GM21528 (cell line): ENCODE data around the gene VANGL1.
"Not testable (repeated sequence)": the region's sequence is repeated elsewhere in the genome, so short reads cannot be mapped to it uniquely, and the experiment has no call there.

ENCODE experiments used
- ATAC-seq: cut with Tn5 transposase; IDR thresholded peaks from one replicate; pipeline ENCODE4 v1.9.1; 2021; ENCODE audit warnings: mild to moderate bottlenecking, moderate library complexity; ENCODE audit not compliant: unreplicated experiment, low FRiP score

Gene VANGL1

GRCh38 chr1:115641762-115642167 lies at the start of gene VANGL1:
VANGL1 (plus strand) TSS chr1:115641970; CDS start chr1:115651414, 9,444 bp downstream.
- ATAC-seq: peak; percentile 62

GRCh38 chr1:115592264-115592663 lies 49.5 kb upstream of the VANGL1 start:
- no peak for ATAC-seq

GRCh38 chr1:115593365-115594259 lies 48.2 kb upstream of the VANGL1 start:
- no peak for ATAC-seq

- ATAC-seq: no peak
These were observed 47.2 kb upstream of the VANGL1 start for GRCh38 chr1:115594600-115594999.

GRCh38 chr1:115595279-115596079 lies 46.3 kb upstream of the VANGL1 start:
- ATAC-seq: peak; percentile 64

GRCh38 chr1:115596080-115596780 lies 45.5 kb upstream of the VANGL1 start:
- ATAC-seq: no peak

GRCh38 chr1:115604508-115604907 lies 37.3 kb upstream of the VANGL1 start:
- ATAC-seq: no peak

GRCh38 chr1:115606305-115606704 lies 35.5 kb upstream of the VANGL1 start:
- ATAC-seq: no peak

- no peak for ATAC-seq
These were observed 32.7 kb upstream of the VANGL1 start for GRCh38 chr1:115609021-115609420.

GRCh38 chr1:115613767-115614166 lies 28.0 kb upstream of the VANGL1 start:
- no peak for ATAC-seq

- ATAC-seq: no peak
These were observed 21.3 kb upstream of the VANGL1 start for GRCh38 chr1:115620453-115620852.

- ATAC-seq: no peak
These were observed 20.8 kb upstream of the VANGL1 start for GRCh38 chr1:115620950-115621349.

- ATAC-seq: no peak
These were observed 16.9 kb upstream of the VANGL1 start for GRCh38 chr1:115624859-115625258.

GRCh38 chr1:115630342-115630741 lies 11.4 kb upstream of the VANGL1 start:
- no peak for ATAC-seq

GRCh38 chr1:115632251-115633026 lies 9.3 kb upstream of the VANGL1 start:
- no peak for ATAC-seq

- ATAC-seq: not testable (repeated sequence)
These were observed 8.2 kb upstream of the VANGL1 start for GRCh38 chr1:115633606-115634005.

GRCh38 chr1:115637247-115637646 lies 4.5 kb upstream of the VANGL1 start:
- not testable (repeated sequence) for ATAC-seq

GRCh38 chr1:115640384-115640783 lies 1.4 kb upstream of the VANGL1 start:
- ATAC-seq: no peak

GRCh38 chr1:115642168-115643072 lies 650 bp downstream of the VANGL1 start:
- peak; percentile 67 for ATAC-seq
